MM.1S (cell line): Measurements from ENCODE around the gene PPP1R9A.

Experiments
- EZH2phosphoT487 ChIP-seq: fragments of 300-600 bp; sonication (generic); IDR thresholded peaks from 2 replicates; pipeline ENCODE4 v1.6.1; 2018; ENCODE audit warnings: antibody characterized with exemption, low read length
- TF ChIP-seq, protein P1 (sequence below): fragments of 300-600 bp; sonication (generic); IDR thresholded peaks from 2 replicates; pipeline ENCODE4 v1.5.1; 2016; ENCODE audit warnings: antibody characterized with exemption, low read length, mixed read lengths

DNA sequence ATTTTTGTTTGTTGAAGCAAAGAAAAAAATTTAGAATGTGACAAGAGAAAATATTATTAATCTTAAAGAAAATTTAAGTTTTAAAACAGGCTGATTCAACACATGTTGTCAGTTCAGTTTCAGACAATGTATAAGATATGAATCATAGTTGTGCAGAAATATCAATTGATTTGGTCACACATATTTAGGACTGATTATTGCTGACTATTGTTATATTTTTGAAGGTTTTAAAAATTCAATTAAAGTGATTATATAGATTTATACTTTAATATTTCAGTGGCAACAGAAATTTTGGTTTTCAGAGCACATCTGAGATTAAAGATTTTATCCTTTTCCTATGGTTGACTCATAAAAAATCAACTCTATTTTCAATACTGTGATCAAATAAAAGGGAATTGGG is 284.4 kb downstream of the PPP1R9A start:
- TF ChIP-seq EZH2phosphoT487: no peak
- TF ChIP-seq, protein P1, sequence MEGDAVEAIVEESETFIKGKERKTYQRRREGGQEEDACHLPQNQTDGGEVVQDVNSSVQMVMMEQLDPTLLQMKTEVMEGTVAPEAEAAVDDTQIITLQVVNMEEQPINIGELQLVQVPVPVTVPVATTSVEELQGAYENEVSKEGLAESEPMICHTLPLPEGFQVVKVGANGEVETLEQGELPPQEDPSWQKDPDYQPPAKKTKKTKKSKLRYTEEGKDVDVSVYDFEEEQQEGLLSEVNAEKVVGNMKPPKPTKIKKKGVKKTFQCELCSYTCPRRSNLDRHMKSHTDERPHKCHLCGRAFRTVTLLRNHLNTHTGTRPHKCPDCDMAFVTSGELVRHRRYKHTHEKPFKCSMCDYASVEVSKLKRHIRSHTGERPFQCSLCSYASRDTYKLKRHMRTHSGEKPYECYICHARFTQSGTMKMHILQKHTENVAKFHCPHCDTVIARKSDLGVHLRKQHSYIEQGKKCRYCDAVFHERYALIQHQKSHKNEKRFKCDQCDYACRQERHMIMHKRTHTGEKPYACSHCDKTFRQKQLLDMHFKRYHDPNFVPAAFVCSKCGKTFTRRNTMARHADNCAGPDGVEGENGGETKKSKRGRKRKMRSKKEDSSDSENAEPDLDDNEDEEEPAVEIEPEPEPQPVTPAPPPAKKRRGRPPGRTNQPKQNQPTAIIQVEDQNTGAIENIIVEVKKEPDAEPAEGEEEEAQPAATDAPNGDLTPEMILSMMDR: no peak
